Muscle of leg (tissue), 11 donors: ENCODE results near the gene TENM4. TPM values are rescaled to one million over a fixed set of nuclear protein-coding genes. Genes with fewer than 3 reads are reported as not detected.

Source experiments
- DNase-seq: peaks from one replicate; pipeline ENCODE4 v3.0.0; 2013
- H3K27ac ChIP-seq: one replicate; pipeline ENCODE4 v1.5.1; 2013; ENCODE audit warnings: mild to moderate bottlenecking, low read length, control low read depth
- H3K27me3 ChIP-seq: one replicate; pipeline ENCODE4 v1.6.1; 2013; ENCODE audit warnings: low read length; ENCODE audit not compliant: control insufficient read depth, insufficient read depth
- H3K36me3 ChIP-seq: one replicate; pipeline ENCODE4 v1.6.1; 2013; ENCODE audit warnings: low read length; ENCODE audit not compliant: control insufficient read depth, insufficient read depth
- H3K4me1 ChIP-seq: one replicate; pipeline ENCODE4 v1.6.1; 2013; ENCODE audit warnings: low read length; ENCODE audit not compliant: control insufficient read depth, insufficient read depth
- H3K4me3 ChIP-seq: one replicate; pipeline ENCODE4 v1.5.1; 2013; ENCODE audit warnings: low read length, control low read depth
- H3K9me3 ChIP-seq: replicated peaks from 2 replicates; pipeline ENCODE4 v1.6.1; 2013; ENCODE audit warnings: low read depth, low read length; ENCODE audit not compliant: control insufficient read depth
- WGBS: methylation state at CpG from one replicate; pipeline ENCODE4 v1.1.5; 2013; ENCODE audit warnings: missing lambda C conversion rate; ENCODE audit not compliant: insufficient coverage; 5-methylcytosine and 5-hydroxymethylcytosine counted together
- polyA plus RNA-seq, 8 donors: library from polyadenylated mRNA; unstranded; fragments of 120-200 nt; gene quantifications; one replicate each; pipeline versions ENCODE4 v1.2.1 to v1.2.3, GENCODE V29; 2013; ENCODE audit warnings: inconsistent platforms in 1 of 8, low replicate concordance in 1 of 8; ENCODE audit not compliant: insufficient read length in 8 of 8, insufficient read depth in 1 of 8
- total RNA-seq: library from RNA; stranded (reverse); fragments of 120-200 nt; gene quantifications from one replicate; pipeline ENCODE4 v1.2.4, GENCODE V29; 2013

Gene TENM4
- total and polyA plus RNA-seq, 9 donors: 4.6 to 13.8 (median 10.3) TPM

GRCh38 chr11:79078999-79079398 lies 361.8 kb downstream of the TENM4 start:
- Histone ChIP-seq H3K9me3 (no peaks in the 10 kb centered on the region), H3K27ac (peak overlapping the region; percentile 49), H3K4me3 (no peak overlapping the region), H3K27me3 (no peaks in the 10 kb centered on the region), H3K4me1 (peaks cover 63% of the 10 kb centered on the region), H3K36me3 (no peaks in the 10 kb centered on the region)
- 52% methylated on average over 7 of the region's 7 CpGs for WGBS
- DNase-seq: peak; percentile 80

- WGBS: no CpG with 5 or more reads among the region's 2 CpGs
- no peak overlapping the region for H3K4me3 ChIP-seq
- DNase-seq: no peak
- H3K36me3 ChIP-seq: no peaks in the 10 kb centered on the region
- H3K9me3 ChIP-seq: no peaks in the 10 kb centered on the region
- H3K4me1 ChIP-seq: peaks cover 61% of the 10 kb centered on the region
- H3K27me3 ChIP-seq: no peaks in the 10 kb centered on the region
- no peak overlapping the region for H3K27ac ChIP-seq
These were observed 362.4 kb downstream of the TENM4 start for GRCh38 chr11:79078456-79078855.

- Histone ChIP-seq H3K27me3 (no peaks in the 10 kb centered on the region), H3K27ac (peak overlapping the region; percentile 38), H3K4me3 (no peak overlapping the region), H3K9me3 (no peaks in the 10 kb centered on the region), H3K36me3 (no peaks in the 10 kb centered on the region), H3K4me1 (peaks cover 55% of the 10 kb centered on the region)
- 20% methylated on average over 6 of the region's 9 CpGs for WGBS
- DNase-seq: peak; percentile 63
These were observed 363.0 kb downstream of the TENM4 start for GRCh38 chr11:79077702-79078330.

- no CpG with 5 or more reads among the region's 4 CpGs for WGBS
- no peak overlapping the region for H3K4me3 ChIP-seq
- H3K27ac ChIP-seq: no peak overlapping the region
- H3K4me1 ChIP-seq: peaks cover 46% of the 10 kb centered on the region
- H3K9me3 ChIP-seq: no peaks in the 10 kb centered on the region
- DNase-seq: peak; percentile 51
- H3K27me3 ChIP-seq: no peaks in the 10 kb centered on the region
- H3K36me3 ChIP-seq: no peaks in the 10 kb centered on the region
These were observed 364.2 kb downstream of the TENM4 start for GRCh38 chr11:79076526-79077115.

- DNase-seq: no peak
- H3K4me1 ChIP-seq: peaks cover 32% of the 10 kb centered on the region
- H3K4me3 ChIP-seq: no peak overlapping the region
- no peak overlapping the region for H3K27ac ChIP-seq
- 96% methylated on average over 2 of the region's 4 CpGs for WGBS
- no peaks in the 10 kb centered on the region for H3K27me3 ChIP-seq
- H3K36me3 ChIP-seq: no peaks in the 10 kb centered on the region
- no peaks in the 10 kb centered on the region for H3K9me3 ChIP-seq
These were observed 366.3 kb downstream of the TENM4 start for GRCh38 chr11:79074547-79074946.

- no peak for DNase-seq
- no CpG with 5 or more reads among the region's 1 CpG for WGBS
- Histone ChIP-seq H3K36me3 (peaks cover 5% of the 10 kb centered on the region), H3K4me3 (no peak overlapping the region), H3K27ac (no peak overlapping the region), H3K27me3 (no peaks in the 10 kb centered on the region), H3K9me3 (no peaks in the 10 kb centered on the region), H3K4me1 (peaks cover 17% of the 10 kb centered on the region)
These were observed 369.6 kb downstream of the TENM4 start for GRCh38 chr11:79071190-79071589.

GRCh38 chr11:79070518-79070917 lies 370.3 kb downstream of the TENM4 start:
- Histone ChIP-seq H3K4me1 (peaks cover 17% of the 10 kb centered on the region), H3K9me3 (no peaks in the 10 kb centered on the region), H3K27me3 (no peaks in the 10 kb centered on the region), H3K36me3 (peaks cover 5% of the 10 kb centered on the region), H3K27ac (no peak overlapping the region), H3K4me3 (no peak overlapping the region)
- WGBS: 75% methylated on average over 1 of the region's 4 CpGs
- no peak for DNase-seq

GRCh38 chr11:79069504-79069903 lies 371.3 kb downstream of the TENM4 start:
- no peaks in the 10 kb centered on the region for H3K27me3 ChIP-seq
- peaks cover 17% of the 10 kb centered on the region for H3K4me1 ChIP-seq
- peaks cover 5% of the 10 kb centered on the region for H3K36me3 ChIP-seq
- no peak for DNase-seq
- 93% methylated on average over 29 of the region's 30 CpGs for WGBS
- H3K9me3 ChIP-seq: no peaks in the 10 kb centered on the region
- H3K27ac ChIP-seq: no peak overlapping the region
- H3K4me3 ChIP-seq: no peak overlapping the region

- WGBS: 85% methylated on average over 1 of the region's 1 CpG
- H3K4me1 ChIP-seq: peaks cover 20% of the 10 kb centered on the region
- no peak overlapping the region for H3K4me3 ChIP-seq
- H3K27ac ChIP-seq: no peak overlapping the region
- H3K9me3 ChIP-seq: no peaks in the 10 kb centered on the region
- no peak for DNase-seq
- H3K36me3 ChIP-seq: peaks cover 5% of the 10 kb centered on the region
- H3K27me3 ChIP-seq: no peaks in the 10 kb centered on the region
These were observed 372.5 kb downstream of the TENM4 start for GRCh38 chr11:79068356-79068755.

GRCh38 chr11:79067352-79067679 lies 373.5 kb downstream of the TENM4 start:
- Histone ChIP-seq H3K4me3 (no peak overlapping the region), H3K4me1 (peaks cover 21% of the 10 kb centered on the region), H3K36me3 (peaks cover 5% of the 10 kb centered on the region), H3K9me3 (no peaks in the 10 kb centered on the region), H3K27ac (no peak overlapping the region), H3K27me3 (no peaks in the 10 kb centered on the region)
- 44% methylated on average over 4 of the region's 6 CpGs for WGBS
- DNase-seq: no peak
